B cell (primary cell): ENCODE measurements around the gene G6PC3.

ENCODE experiments used
- CTCF ChIP-seq: fragments of 200-600 bp; IDR thresholded peaks from one replicate; pipeline ENCODE4 v1.8.0; 2022; ENCODE audit warnings: antibody characterized with exemption, mild to moderate bottlenecking
- EZH2 ChIP-seq: IDR thresholded peaks from 2 replicates; pipeline ENCODE4 v1.6.1; 2012; ENCODE audit warnings: borderline replicate concordance, low read depth, mild to moderate bottlenecking, moderate library complexity, low read length; ENCODE audit not compliant: insufficient read depth, poor library complexity, severe bottlenecking

DNA sequence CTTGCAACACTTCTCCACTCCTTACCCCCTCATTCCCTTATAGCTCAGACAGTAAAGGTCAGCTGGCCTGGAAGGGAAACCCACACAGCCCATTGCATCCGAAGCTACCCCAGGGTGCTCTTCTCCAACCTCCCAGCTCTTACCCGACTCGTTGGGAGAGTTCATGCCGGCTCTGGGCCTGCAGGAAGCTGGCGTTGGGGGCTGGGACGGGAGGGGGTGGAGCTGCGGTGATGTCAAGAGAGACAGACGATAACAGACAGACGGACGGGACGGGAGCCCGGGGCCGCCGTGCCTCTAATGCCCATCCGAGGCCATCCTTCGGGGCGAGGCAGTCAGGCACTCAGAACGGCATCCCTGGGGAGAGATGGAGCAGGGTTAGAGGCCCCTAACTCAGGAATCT, 46.8 kb downstream of the G6PC3 start:
- TF ChIP-seq CTCF (no peak), EZH2 (no peak)
